Measurements from ENCODE around the gene PAGR1.
A peak's percentile ranks its signal among the peaks of the same experiment; 100 is the strongest.

Gene PAGR1

DNA sequence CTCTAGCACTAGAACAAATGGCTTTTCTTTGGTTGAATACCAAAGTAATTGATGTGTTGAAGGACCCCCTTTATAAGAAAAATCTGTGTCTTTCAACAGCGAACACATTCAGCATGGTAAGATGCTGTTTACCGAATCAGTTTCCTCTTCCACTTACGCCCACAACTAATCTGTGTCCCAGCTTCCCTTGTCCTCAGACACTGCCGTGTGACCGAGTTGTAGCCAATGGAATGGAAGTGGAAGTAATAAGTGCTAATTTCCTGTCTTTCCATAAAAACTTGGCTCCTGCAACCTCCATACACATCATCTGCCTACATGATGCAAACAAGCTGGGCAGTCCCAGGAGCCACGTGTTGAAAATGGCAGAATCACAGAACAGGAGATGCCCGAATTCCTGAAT is 36.7 kb downstream of the PAGR1 start:
- no peak overlapping the region for H2AK5ac ChIP-seq (ENCODE audit: low read depth, low read length)
- peaks cover 0 to 3% of the 10 kb centered on the region in 2 donors for H3K4me1 ChIP-seq (ENCODE audit: control insufficient read depth in 2 of 2, insufficient read depth in 1 of 2, low read depth in 1 of 2, low read length in 2 of 2)
- H3K79me1 ChIP-seq (ENCODE audit: low read depth, low read length), result no peaks in the 10 kb centered on the region
- no peak overlapping the region for H3K4me2 ChIP-seq (ENCODE audit: insufficient read depth, low read length, poor library complexity, severe bottlenecking)
- H3K14ac ChIP-seq (ENCODE audit: low read length), result no peak overlapping the region
- no peak overlapping the region for H4K91ac ChIP-seq (ENCODE audit: low read depth, low read length, poor library complexity)
- no peak overlapping the region for H3K4me3 ChIP-seq (ENCODE audit: low read length in 2 of 2)
- no CpG with 5 or more reads among the region's 7 CpGs for WGBS, 2 donors (ENCODE audit: extremely low coverage in 2 of 2, insufficient read length in 2 of 2, insufficient replicate concordance in 1 of 2)
- H3K9me3 ChIP-seq (replicated peaks in 1 of 2; ENCODE audit: control insufficient read depth in 2 of 2, insufficient read depth in 1 of 2, low read depth in 1 of 2, low read length in 2 of 2), result no peaks in the 10 kb centered on the region
- no peak overlapping the region for H3K4ac ChIP-seq (ENCODE audit: low read length)
- H3K27me3 ChIP-seq (ENCODE audit: control insufficient read depth in 3 of 3, insufficient read depth in 3 of 3, low read depth in 1 of 3, low read length in 3 of 3), result no peaks in the 10 kb centered on the region
- no peak overlapping the region for H2BK12ac ChIP-seq (ENCODE audit: low read length)
- no peak overlapping the region for H3K9ac ChIP-seq (ENCODE audit: low read depth, low read length, poor library complexity)
- no peak overlapping the region for H3K23ac ChIP-seq (ENCODE audit: low read depth, low read length, poor library complexity)
- no peak overlapping the region for H2BK120ac ChIP-seq (ENCODE audit: low read depth, low read length)
- no peak overlapping the region for H2BK5ac ChIP-seq (ENCODE audit: low read length)
- no peaks in the 10 kb centered on the region for H3K36me3 ChIP-seq (replicated peaks in 1 of 2; ENCODE audit: control insufficient read depth in 2 of 2, insufficient read depth in 2 of 2, low read length in 2 of 2)
- no peak overlapping the region for H3K27ac ChIP-seq (replicated peaks; ENCODE audit: low read length)
- DNase-seq (ENCODE audit: low spot score), result no peak
- H2BK15ac ChIP-seq (ENCODE audit: low read length), result no peak overlapping the region
- H3K18ac ChIP-seq (ENCODE audit: low read length), result no peak overlapping the region
- peak overlapping the region; percentile 45 for H2AFZ ChIP-seq (ENCODE audit: low read length)
- no peak overlapping the region for H4K8ac ChIP-seq (ENCODE audit: low read depth, low read length)

- Histone ChIP-seq H3K27ac (replicated peaks; ENCODE audit: low read length) (no peak overlapping the region), H4K8ac (ENCODE audit: low read depth, low read length) (no peak overlapping the region), H3K79me1 (ENCODE audit: low read depth, low read length) (no peaks in the 10 kb centered on the region), H3K18ac (ENCODE audit: low read length) (no peak overlapping the region), H3K23ac (ENCODE audit: low read depth, low read length, poor library complexity) (no peak overlapping the region), H3K27me3 (ENCODE audit: control insufficient read depth in 3 of 3, insufficient read depth in 3 of 3, low read depth in 1 of 3, low read length in 3 of 3) (no peaks in the 10 kb centered on the region), H3K9ac (ENCODE audit: low read depth, low read length, poor library complexity) (no peak overlapping the region), H3K4ac (ENCODE audit: low read length) (no peak overlapping the region), H3K14ac (ENCODE audit: low read length) (no peak overlapping the region), H2AK5ac (ENCODE audit: low read depth, low read length) (no peak overlapping the region), H3K9me3 (replicated peaks in 1 of 2; ENCODE audit: control insufficient read depth in 2 of 2, insufficient read depth in 1 of 2, low read depth in 1 of 2, low read length in 2 of 2) (no peaks in the 10 kb centered on the region), H2BK15ac (ENCODE audit: low read length) (no peak overlapping the region), H2BK12ac (ENCODE audit: low read length) (no peak overlapping the region), H4K91ac (ENCODE audit: low read depth, low read length, poor library complexity) (no peak overlapping the region), H2BK5ac (ENCODE audit: low read length) (no peak overlapping the region), H3K4me1 (ENCODE audit: control insufficient read depth in 2 of 2, insufficient read depth in 1 of 2, low read depth in 1 of 2, low read length in 2 of 2) (no peaks in the 10 kb centered on the region), H3K4me3 (ENCODE audit: low read length in 2 of 2) (no peak overlapping the region), H2AFZ (ENCODE audit: low read length) (no peak overlapping the region), H3K36me3 (replicated peaks in 1 of 2; ENCODE audit: control insufficient read depth in 2 of 2, insufficient read depth in 2 of 2, low read length in 2 of 2) (peaks cover 10 to 12% of the 10 kb centered on the region in 2 donors), H3K4me2 (ENCODE audit: insufficient read depth, low read length, poor library complexity, severe bottlenecking) (no peak overlapping the region), H2BK120ac (ENCODE audit: low read depth, low read length) (no peak overlapping the region)
- DNase-seq (ENCODE audit: low spot score), result no peak
- WGBS, 2 donors (ENCODE audit: extremely low coverage in 2 of 2, insufficient read length in 2 of 2, insufficient replicate concordance in 1 of 2), result no CpG with 5 or more reads among the region's 5 CpGs
Measured at GRCh38 chr16:29854520-29855100, 38.7 kb downstream of the PAGR1 start.

DNA sequence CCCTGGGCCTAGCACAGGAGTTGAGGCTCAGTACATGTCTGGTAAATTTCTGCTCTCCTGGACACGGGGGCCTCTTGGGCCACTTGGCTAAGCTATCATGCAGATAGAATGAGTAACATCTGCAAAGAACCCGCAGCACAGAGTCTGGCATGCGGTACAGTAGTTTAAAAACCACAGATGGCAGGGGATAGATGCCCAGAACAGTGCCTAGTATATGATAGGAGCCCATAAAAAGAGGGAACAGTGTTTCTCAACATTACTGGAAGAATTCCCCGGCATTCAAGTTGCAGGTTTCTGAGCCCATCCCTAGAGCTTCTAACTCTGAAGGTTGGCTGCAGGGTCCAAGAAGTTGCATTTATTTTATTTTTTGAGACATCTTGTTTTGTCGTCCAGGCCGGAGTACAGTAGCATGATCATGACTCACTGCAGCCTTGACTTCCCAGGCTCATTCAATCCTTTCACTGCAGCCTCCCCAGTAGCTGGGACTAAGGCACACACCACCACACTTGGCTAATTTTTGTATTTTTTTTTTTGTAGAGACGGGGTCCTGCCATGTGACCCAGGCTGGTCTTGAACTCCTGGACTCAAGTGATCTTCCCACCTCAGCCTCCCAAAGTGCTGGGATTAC is 41.3 kb downstream of the PAGR1 start:
- H3K4me1 ChIP-seq (ENCODE audit: control insufficient read depth in 2 of 2, insufficient read depth in 1 of 2, low read depth in 1 of 2, low read length in 2 of 2), result peaks cover 3 to 5% of the 10 kb centered on the region in 2 donors
- H3K9ac ChIP-seq (ENCODE audit: low read depth, low read length, poor library complexity), result no peak overlapping the region
- H2BK5ac ChIP-seq (ENCODE audit: low read length), result no peak overlapping the region
- H4K91ac ChIP-seq (ENCODE audit: low read depth, low read length, poor library complexity), result no peak overlapping the region
- no peak overlapping the region for H2BK120ac ChIP-seq (ENCODE audit: low read depth, low read length)
- no peak overlapping the region for H2AFZ ChIP-seq (ENCODE audit: low read length)
- H3K9me3 ChIP-seq (replicated peaks in 1 of 2; ENCODE audit: control insufficient read depth in 2 of 2, insufficient read depth in 1 of 2, low read depth in 1 of 2, low read length in 2 of 2), result no peaks in the 10 kb centered on the region
- WGBS, 2 donors (ENCODE audit: extremely low coverage in 2 of 2, insufficient read length in 2 of 2, insufficient replicate concordance in 1 of 2), result no CpG with 5 or more reads among the region's 7 CpGs
- H3K4me2 ChIP-seq (ENCODE audit: insufficient read depth, low read length, poor library complexity, severe bottlenecking), result no peak overlapping the region
- no peak overlapping the region for H3K4me3 ChIP-seq (ENCODE audit: low read length in 2 of 2)
- no peak overlapping the region for H3K14ac ChIP-seq (ENCODE audit: low read length)
- no peak overlapping the region for H2BK12ac ChIP-seq (ENCODE audit: low read length)
- H3K27me3 ChIP-seq (ENCODE audit: control insufficient read depth in 3 of 3, insufficient read depth in 3 of 3, low read depth in 1 of 3, low read length in 3 of 3), result no peaks in the 10 kb centered on the region
- H3K27ac ChIP-seq (replicated peaks; ENCODE audit: low read length), result no peak overlapping the region
- no peak overlapping the region for H2AK5ac ChIP-seq (ENCODE audit: low read depth, low read length)
- H4K8ac ChIP-seq (ENCODE audit: low read depth, low read length), result no peak overlapping the region
- H3K18ac ChIP-seq (ENCODE audit: low read length), result no peak overlapping the region
- H2BK15ac ChIP-seq (ENCODE audit: low read length), result no peak overlapping the region
- DNase-seq (ENCODE audit: low spot score), result no peak
- no peak overlapping the region for H3K23ac ChIP-seq (ENCODE audit: low read depth, low read length, poor library complexity)
- H3K36me3 ChIP-seq (replicated peaks in 1 of 2; ENCODE audit: control insufficient read depth in 2 of 2, insufficient read depth in 2 of 2, low read length in 2 of 2), result peaks cover 20 to 22% of the 10 kb centered on the region in 2 donors
- H3K79me1 ChIP-seq (ENCODE audit: low read depth, low read length), result peaks cover 7% of the 10 kb centered on the region
- no peak overlapping the region for H3K4ac ChIP-seq (ENCODE audit: low read length)

GRCh38 chr16:29858149-29858849 is 42.3 kb downstream of the PAGR1 start:
- Histone ChIP-seq H4K91ac (ENCODE audit: low read depth, low read length, poor library complexity) (no peak overlapping the region), H3K79me1 (ENCODE audit: low read depth, low read length) (peaks cover 7% of the 10 kb centered on the region), H3K9ac (ENCODE audit: low read depth, low read length, poor library complexity) (peak overlapping the region; percentile 4), H2BK12ac (ENCODE audit: low read length) (no peak overlapping the region), H3K36me3 (replicated peaks in 1 of 2; ENCODE audit: control insufficient read depth in 2 of 2, insufficient read depth in 2 of 2, low read length in 2 of 2) (peaks cover 20 to 22% of the 10 kb centered on the region in 2 donors), H3K14ac (ENCODE audit: low read length) (no peak overlapping the region), H2BK5ac (ENCODE audit: low read length) (no peak overlapping the region), H3K4me1 (ENCODE audit: control insufficient read depth in 2 of 2, insufficient read depth in 1 of 2, low read depth in 1 of 2, low read length in 2 of 2) (peaks cover 4 to 5% of the 10 kb centered on the region in 2 donors), H2AFZ (ENCODE audit: low read length) (no peak overlapping the region), H3K4me3 (ENCODE audit: low read length in 2 of 2) (no peak overlapping the region), H4K8ac (ENCODE audit: low read depth, low read length) (no peak overlapping the region), H2BK120ac (ENCODE audit: low read depth, low read length) (no peak overlapping the region), H3K18ac (ENCODE audit: low read length) (no peak overlapping the region), H3K9me3 (replicated peaks in 1 of 2; ENCODE audit: control insufficient read depth in 2 of 2, insufficient read depth in 1 of 2, low read depth in 1 of 2, low read length in 2 of 2) (no peaks in the 10 kb centered on the region), H2BK15ac (ENCODE audit: low read length) (no peak overlapping the region), H2AK5ac (ENCODE audit: low read depth, low read length) (no peak overlapping the region), H3K4me2 (ENCODE audit: insufficient read depth, low read length, poor library complexity, severe bottlenecking) (no peak overlapping the region), H3K27me3 (ENCODE audit: control insufficient read depth in 3 of 3, insufficient read depth in 3 of 3, low read depth in 1 of 3, low read length in 3 of 3) (no peaks in the 10 kb centered on the region), H3K4ac (ENCODE audit: low read length) (no peak overlapping the region), H3K27ac (replicated peaks; ENCODE audit: low read length) (no peak overlapping the region), H3K23ac (ENCODE audit: low read depth, low read length, poor library complexity) (no peak overlapping the region)
- WGBS, 2 donors (ENCODE audit: extremely low coverage in 2 of 2, insufficient read length in 2 of 2, insufficient replicate concordance in 1 of 2), result no CpG with 5 or more reads among the region's 10 CpGs
- no peak for DNase-seq (ENCODE audit: low spot score)

Data from neuronal stem cell (in vitro differentiated cells).